Measurements from ENCODE around the gene CEP350. TPM values are rescaled to one million over a fixed set of nuclear protein-coding genes. Genes with fewer than 3 reads are reported as not detected.

Gene CEP350
- total RNA-seq, 1 donor from 2014 or later = 53.0 TPM

DNA sequence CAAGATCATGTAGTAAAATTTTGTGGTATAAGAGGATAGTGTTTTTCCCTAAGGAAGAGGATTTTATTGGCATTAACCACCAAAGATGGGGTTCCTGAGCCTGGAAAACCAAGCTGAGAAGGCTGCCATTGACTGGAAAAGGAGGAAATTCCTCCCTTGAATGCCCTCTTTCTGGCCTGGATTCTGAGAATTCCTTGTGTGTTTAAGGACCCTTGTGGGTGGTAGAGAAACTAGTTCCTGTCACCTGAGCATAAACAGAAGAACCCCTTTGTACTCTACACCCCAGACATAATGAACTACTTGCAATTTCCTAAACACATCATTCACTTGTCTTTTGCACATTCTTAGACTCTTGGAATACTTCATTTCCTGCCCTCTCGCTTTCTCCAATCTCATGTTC is 33.1 kb upstream of the CEP350 start:
- peaks cover 0 to 20% of the 10 kb centered on the region in 2 donors for H3K36me3 ChIP-seq
- H3K27me3 ChIP-seq = no peaks in the 10 kb centered on the region
- intact Hi-C loops (cut with DNase I) = no loop called here
- no peak for TF ChIP-seq POLR2AphosphoS5 (IDR thresholded peaks at IDR 0.05; ENCODE audit: insufficient read depth in 1 of 2, low read depth in 1 of 2)
- TF ChIP-seq, protein P1, sequence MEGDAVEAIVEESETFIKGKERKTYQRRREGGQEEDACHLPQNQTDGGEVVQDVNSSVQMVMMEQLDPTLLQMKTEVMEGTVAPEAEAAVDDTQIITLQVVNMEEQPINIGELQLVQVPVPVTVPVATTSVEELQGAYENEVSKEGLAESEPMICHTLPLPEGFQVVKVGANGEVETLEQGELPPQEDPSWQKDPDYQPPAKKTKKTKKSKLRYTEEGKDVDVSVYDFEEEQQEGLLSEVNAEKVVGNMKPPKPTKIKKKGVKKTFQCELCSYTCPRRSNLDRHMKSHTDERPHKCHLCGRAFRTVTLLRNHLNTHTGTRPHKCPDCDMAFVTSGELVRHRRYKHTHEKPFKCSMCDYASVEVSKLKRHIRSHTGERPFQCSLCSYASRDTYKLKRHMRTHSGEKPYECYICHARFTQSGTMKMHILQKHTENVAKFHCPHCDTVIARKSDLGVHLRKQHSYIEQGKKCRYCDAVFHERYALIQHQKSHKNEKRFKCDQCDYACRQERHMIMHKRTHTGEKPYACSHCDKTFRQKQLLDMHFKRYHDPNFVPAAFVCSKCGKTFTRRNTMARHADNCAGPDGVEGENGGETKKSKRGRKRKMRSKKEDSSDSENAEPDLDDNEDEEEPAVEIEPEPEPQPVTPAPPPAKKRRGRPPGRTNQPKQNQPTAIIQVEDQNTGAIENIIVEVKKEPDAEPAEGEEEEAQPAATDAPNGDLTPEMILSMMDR (IDR thresholded peaks at IDR 0.05) = no peak
- no peak for TF ChIP-seq POLR2A (IDR thresholded peaks at IDR 0.05)
- H3K9me3 ChIP-seq = no peaks in the 10 kb centered on the region
- no peaks in the 10 kb centered on the region for H3K4me1 ChIP-seq
- no peak for DNase-seq (ENCODE audit: extremely low spot score in 2 of 2)
- no peak overlapping the region for H3K27ac ChIP-seq
- H3K4me3 ChIP-seq = no peak overlapping the region

DNA sequence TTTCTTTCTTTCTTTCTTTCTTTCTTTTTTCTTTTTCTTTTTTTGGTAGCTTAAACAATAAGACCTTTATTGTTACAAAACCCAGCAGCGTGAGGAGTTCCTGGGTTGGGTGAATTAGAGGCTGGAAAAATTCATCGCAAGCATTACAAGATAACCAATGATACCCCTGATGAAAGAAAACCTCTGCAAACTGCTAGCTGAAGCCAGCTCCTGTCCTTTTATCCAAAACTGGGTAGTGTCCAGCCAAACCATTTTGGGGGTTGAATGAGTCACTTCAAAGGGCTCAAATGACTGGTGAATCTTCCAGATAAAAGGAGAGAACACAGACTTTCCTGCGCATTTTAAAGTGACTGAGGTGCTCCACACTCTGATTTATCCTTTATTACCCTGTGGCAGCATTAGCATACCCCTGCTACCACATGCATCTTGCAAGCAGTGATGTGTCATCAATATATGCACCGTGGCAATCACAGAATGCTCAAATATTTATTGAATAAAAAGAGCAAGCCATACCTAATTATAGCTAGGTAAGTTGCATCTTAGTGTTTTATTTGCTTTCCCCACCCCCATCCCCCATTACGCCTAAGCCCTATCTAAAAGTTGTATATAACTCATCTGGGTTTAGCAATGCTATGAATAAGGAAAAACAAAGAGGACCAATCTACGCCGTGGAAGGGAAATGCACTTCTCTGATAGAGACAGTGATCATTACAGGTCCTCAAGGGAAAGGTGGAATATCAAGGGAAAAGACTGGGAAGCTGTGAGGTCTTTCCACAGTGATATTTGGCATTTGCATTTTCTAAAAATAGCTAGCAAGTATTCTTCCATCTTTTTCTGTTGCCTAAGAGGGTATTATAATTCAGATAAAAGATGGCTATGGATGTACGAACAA is 32.4 kb upstream of the CEP350 start:
- intact Hi-C loops (cut with DNase I) = no loop called here
- H3K4me3 ChIP-seq = no peak overlapping the region

DNA sequence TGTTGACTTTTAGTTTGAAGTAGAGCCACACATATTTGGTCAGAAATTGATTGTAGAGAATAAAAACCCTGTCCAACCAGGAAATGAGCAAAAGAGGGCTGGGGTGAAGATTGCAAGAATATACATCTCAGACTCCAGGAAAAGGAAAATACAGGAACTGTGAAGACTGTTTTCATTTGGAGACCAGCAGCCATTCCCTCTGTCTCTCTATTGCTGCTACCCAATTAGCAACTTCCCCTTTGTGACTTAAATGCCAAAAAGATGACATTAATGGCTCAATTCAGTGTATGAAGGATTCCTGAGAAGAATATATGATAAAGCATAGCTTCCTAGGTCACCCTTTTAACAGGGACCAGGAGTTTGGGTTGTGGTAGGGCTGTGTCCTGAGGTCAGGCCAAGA is 31.6 kb upstream of the CEP350 start:
- H3K27ac ChIP-seq = no peak overlapping the region
- no peaks in the 10 kb centered on the region for H3K9me3 ChIP-seq
- H3K4me3 ChIP-seq = no peak overlapping the region
- H3K36me3 ChIP-seq = peaks cover 0 to 7% of the 10 kb centered on the region in 2 donors
- TF ChIP-seq POLR2AphosphoS5 (IDR thresholded peaks at IDR 0.05; ENCODE audit: insufficient read depth in 1 of 2, low read depth in 1 of 2) = no peak
- TF ChIP-seq, protein P1 (IDR thresholded peaks at IDR 0.05) = no peak
- TF ChIP-seq POLR2A (IDR thresholded peaks at IDR 0.05) = no peak
- H3K27me3 ChIP-seq = no peaks in the 10 kb centered on the region
- no peak for DNase-seq (ENCODE audit: extremely low spot score in 2 of 2)
- no peaks in the 10 kb centered on the region for H3K4me1 ChIP-seq
- intact Hi-C loops (cut with DNase I) = no loop called here

More for the DNA sequence above, 32.4 kb upstream of the CEP350 start:
- Histone ChIP-seq H3K9me3 (no peaks in the 10 kb centered on the region), H3K27ac (no peak overlapping the region), H3K36me3 (peaks cover 0 to 14% of the 10 kb centered on the region in 2 donors), H3K27me3 (no peaks in the 10 kb centered on the region), H3K4me1 (no peaks in the 10 kb centered on the region)
- TF ChIP-seq, protein P1 (IDR thresholded peaks at IDR 0.05) = no peak
- TF ChIP-seq POLR2A (IDR thresholded peaks at IDR 0.05) (no peak), POLR2AphosphoS5 (IDR thresholded peaks at IDR 0.05; ENCODE audit: insufficient read depth in 1 of 2, low read depth in 1 of 2) (no peak)
- no peak for DNase-seq (ENCODE audit: extremely low spot score in 2 of 2)

DNA sequence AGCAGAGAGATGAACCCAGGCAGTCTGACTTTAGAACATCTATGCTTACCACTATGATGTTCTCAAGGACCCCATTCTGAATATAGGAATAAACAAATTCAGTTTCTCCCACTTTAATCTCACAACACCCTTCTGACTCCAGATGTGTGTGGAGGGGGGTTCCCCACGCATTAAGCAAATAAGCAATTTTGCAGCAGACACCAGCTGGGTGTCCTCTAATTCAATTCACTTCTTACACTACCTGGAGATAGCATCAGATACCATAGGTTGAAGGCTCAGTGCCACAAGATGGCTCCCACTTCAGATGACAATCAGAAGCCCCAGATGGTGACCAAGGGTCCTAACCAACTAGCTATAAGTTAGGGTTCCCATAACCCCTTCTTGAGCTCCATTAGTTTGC is 30.3 kb upstream of the CEP350 start:
- TF ChIP-seq POLR2AphosphoS5 (IDR thresholded peaks at IDR 0.05; ENCODE audit: insufficient read depth in 1 of 2, low read depth in 1 of 2) = no peak
- TF ChIP-seq, protein P1 (IDR thresholded peaks at IDR 0.05) = no peak
- TF ChIP-seq POLR2A (IDR thresholded peaks at IDR 0.05) = no peak
- Histone ChIP-seq H3K36me3 (no peaks in the 10 kb centered on the region), H3K4me3 (no peak overlapping the region), H3K9me3 (no peaks in the 10 kb centered on the region), H3K27ac (no peak overlapping the region), H3K27me3 (no peaks in the 10 kb centered on the region), H3K4me1 (no peaks in the 10 kb centered on the region)
- intact Hi-C loops (cut with DNase I) = no loop called here
- no peak for DNase-seq (ENCODE audit: extremely low spot score in 2 of 2)

DNA sequence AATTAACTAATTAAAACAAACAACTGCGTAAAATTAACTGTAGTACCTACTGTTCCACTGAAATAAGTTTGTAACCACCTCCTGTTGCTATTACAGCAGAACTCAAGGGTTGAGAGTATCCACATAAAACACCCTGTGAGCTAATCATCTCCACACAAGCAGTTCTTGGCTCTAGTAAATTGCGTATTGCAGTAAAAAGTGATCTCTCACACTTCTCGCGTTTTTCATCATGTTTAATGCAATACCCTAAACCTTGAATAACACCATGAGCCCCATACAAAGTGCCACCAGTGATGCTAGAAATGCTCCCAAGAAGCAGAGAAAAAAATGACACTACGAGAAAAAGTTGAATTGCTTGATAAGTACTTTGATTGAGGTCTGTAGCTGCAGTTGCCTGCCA is 29.3 kb upstream of the CEP350 start:
- no peaks in the 10 kb centered on the region for H3K9me3 ChIP-seq
- no peak overlapping the region for H3K27ac ChIP-seq
- no peak for TF ChIP-seq POLR2A (IDR thresholded peaks at IDR 0.05)
- TF ChIP-seq POLR2AphosphoS5 (IDR thresholded peaks at IDR 0.05; ENCODE audit: insufficient read depth in 1 of 2, low read depth in 1 of 2) = no peak

More for the DNA sequence above, 29.3 kb upstream of the CEP350 start:
- Histone ChIP-seq H3K4me1 (no peaks in the 10 kb centered on the region), H3K36me3 (no peaks in the 10 kb centered on the region), H3K4me3 (no peak overlapping the region), H3K27me3 (no peaks in the 10 kb centered on the region)
- DNase-seq (ENCODE audit: extremely low spot score in 2 of 2) = no peak
- intact Hi-C loops (cut with DNase I) = no loop called here
